OCI-LY7 (cell line): ENCODE results near the gene LZTR1. TPM values are rescaled to one million over a fixed set of nuclear protein-coding genes. Genes with fewer than 3 reads are reported as not detected.
"Not testable (repeated sequence)": the region's sequence is repeated elsewhere in the genome, so short reads cannot be mapped to it uniquely, and the experiment has no call there.

Experiments
- BruUV-seq: library from RNA; stranded (reverse); fragments of 400-500 nt; replicated peaks from 2 replicates; lab custom pipeline; 2021; lab: Mats Ljungman, UMichigan
- CTCF ChIA-PET: fragments of 300-600 bp; sonication (Branson Sonifier 250); formaldehyde crosslinking; loops from one replicate; lab custom pipeline; 2022; ENCODE audit warnings: antibody characterized with exemption; ENCODE audit not compliant: unreplicated experiment; lab: Charles Lee
- POLR2A ChIA-PET: fragments of 300-600 bp; sonication (Branson Sonifier 250); formaldehyde crosslinking; loops from one replicate; lab custom pipeline; 2022; ENCODE audit warnings: antibody characterized with exemption; lab: Charles Lee
- DNase-seq: peaks from one replicate; pipeline ENCODE4 v3.0.0-alpha.2; 2015; ENCODE audit warnings: low spot score
- H2AFZ ChIP-seq: fragments of 200-600 bp; sonication (generic), shearing (Covaris generic); 2 replicates; pipeline ENCODE4 v1.6.1; 2014; ENCODE audit warnings: mild to moderate bottlenecking, antibody characterized with exemption, low read length, moderate library complexity
- H3K27ac ChIP-seq: fragments of 200-600 bp; sonication (generic); 2 replicates; pipeline ENCODE4 v1.5.1; 2014; ENCODE audit warnings: mixed run types, low read depth, mild to moderate bottlenecking, moderate library complexity, low read length, inconsistent platforms; ENCODE audit not compliant: poor library complexity, severe bottlenecking
- H3K36me3 ChIP-seq: fragments of 200-600 bp; sonication (generic); 2 replicates; pipeline ENCODE4 v1.6.1; 2014; ENCODE audit warnings: mild to moderate bottlenecking, antibody characterized with exemption, low read length, moderate library complexity, mixed read lengths; ENCODE audit not compliant: insufficient read depth
- H3K4me1 ChIP-seq: fragments of 200-600 bp; sonication (generic); 2 replicates; pipeline ENCODE4 v1.5.1; 2014; ENCODE audit warnings: mild to moderate bottlenecking, low read length; ENCODE audit not compliant: insufficient read depth, poor library complexity, severe bottlenecking
- H3K4me2 ChIP-seq: fragments of 200-600 bp; sonication (generic); 2 replicates; pipeline ENCODE4 v1.6.1; 2014; ENCODE audit warnings: mild to moderate bottlenecking, low read length
- H3K4me3 ChIP-seq: fragments of 200-600 bp; sonication (generic); 2 replicates; pipeline ENCODE4 v1.5.1; 2014; ENCODE audit warnings: mild to moderate bottlenecking, low read depth, low read length; ENCODE audit not compliant: poor library complexity, severe bottlenecking
- H3K79me2 ChIP-seq: fragments of 200-600 bp; sonication (generic); 2 replicates; pipeline ENCODE4 v1.6.1; 2016; ENCODE audit warnings: low read depth, mild to moderate bottlenecking, low read length, moderate library complexity, mixed read lengths; ENCODE audit not compliant: insufficient read depth
- H3K9me2 ChIP-seq: fragments of 200-600 bp; sonication (generic); 2 replicates; pipeline ENCODE4 v1.6.1; 2016; ENCODE audit warnings: mild to moderate bottlenecking, low read length, mixed read lengths; ENCODE audit not compliant: insufficient read depth
- H3K9me3 ChIP-seq: fragments of 200-600 bp; sonication (generic); 2 replicates; pipeline ENCODE4 v1.6.1; 2014; ENCODE audit warnings: mild to moderate bottlenecking, mixed run types, low read length, mixed read lengths
- H4K20me1 ChIP-seq: fragments of 200-600 bp; sonication (generic); 2 replicates; pipeline ENCODE4 v1.6.1; 2014; ENCODE audit warnings: mild to moderate bottlenecking, antibody characterized with exemption, low read length, moderate library complexity, mixed read lengths; ENCODE audit not compliant: insufficient read depth
- CTCF ChIP-seq: fragments of 200-600 bp; sonication (generic); conservative IDR thresholded peaks from 2 replicates; pipeline ENCODE4 v1.5.1; 2014; ENCODE audit warnings: mild to moderate bottlenecking, antibody characterized with exemption, low read length, moderate library complexity, mixed read lengths
- EZH2phosphoT487 ChIP-seq: fragments of 200-600 bp; sonication (generic); IDR thresholded peaks from 2 replicates; pipeline ENCODE4 v1.6.1; 2018; ENCODE audit warnings: low read depth, borderline replicate concordance, mild to moderate bottlenecking, mixed run types, antibody characterized with exemption, low read length, moderate library complexity, mixed read lengths
- intact Hi-C: fragments of 100-400 bp; cut with micrococcal nuclease; formaldehyde crosslinking; loops from one replicate; pipeline ENCODE4 v1.10.0; 2022; ENCODE audit not compliant: unreplicated experiment
- total RNA-seq, 2 experiments: library from RNA; depleted of rRNA in 1 of 2; stranded (reverse); fragments of >200 nt in 1 of 2; shearing (Covaris generic) in 1 of 2; gene quantifications; 2 replicates each; pipeline ENCODE4 v1.2.3, GENCODE V29; 2014 to 2022

The LZTR1 gene
- total RNA-seq, 2 experiments from 2014 or later: 46.8 to 61.8 TPM

DNA sequence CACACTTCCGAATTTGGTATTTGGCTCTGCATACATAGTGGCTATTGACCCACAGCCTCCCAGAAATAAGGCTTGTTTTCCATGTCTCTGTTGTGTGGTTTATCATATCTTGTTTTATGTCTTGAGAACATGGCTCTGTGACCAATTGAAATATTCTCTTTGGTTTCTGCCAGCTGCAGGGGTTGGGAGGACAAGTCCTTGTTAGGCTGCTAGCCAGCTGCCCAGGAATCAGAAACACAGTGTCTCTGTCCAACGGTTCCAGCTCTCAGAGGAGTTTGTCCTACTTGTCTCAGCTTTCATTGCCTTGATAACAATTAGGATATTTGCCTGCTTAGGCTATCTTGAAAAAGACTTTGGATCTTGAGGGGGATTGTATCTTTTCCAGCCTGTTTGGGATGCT lies 56.3 kb downstream of the LZTR1 start:
- H3K27ac ChIP-seq: no peak overlapping the region
- TF ChIP-seq CTCF (no peak), EZH2phosphoT487 (no peak)
- CTCF ChIA-PET: no interaction called here
- no peak for DNase-seq
- H4K20me1 ChIP-seq: no peaks in the 10 kb centered on the region
- POLR2A ChIA-PET: no interaction called here
- H3K79me2 ChIP-seq: no peaks in the 10 kb centered on the region
- no TSS peak for BruUV-seq
- H3K4me1 ChIP-seq: peaks cover 5% of the 10 kb centered on the region
- no peak overlapping the region for H3K4me2 ChIP-seq
- H3K9me3 ChIP-seq: no peaks in the 10 kb centered on the region
- H3K9me2 ChIP-seq: no peaks in the 10 kb centered on the region
- H3K36me3 ChIP-seq: no peaks in the 10 kb centered on the region
- intact Hi-C loops: no loop called here
- H3K4me3 ChIP-seq: no peak overlapping the region
- H2AFZ ChIP-seq: no peak overlapping the region

DNA sequence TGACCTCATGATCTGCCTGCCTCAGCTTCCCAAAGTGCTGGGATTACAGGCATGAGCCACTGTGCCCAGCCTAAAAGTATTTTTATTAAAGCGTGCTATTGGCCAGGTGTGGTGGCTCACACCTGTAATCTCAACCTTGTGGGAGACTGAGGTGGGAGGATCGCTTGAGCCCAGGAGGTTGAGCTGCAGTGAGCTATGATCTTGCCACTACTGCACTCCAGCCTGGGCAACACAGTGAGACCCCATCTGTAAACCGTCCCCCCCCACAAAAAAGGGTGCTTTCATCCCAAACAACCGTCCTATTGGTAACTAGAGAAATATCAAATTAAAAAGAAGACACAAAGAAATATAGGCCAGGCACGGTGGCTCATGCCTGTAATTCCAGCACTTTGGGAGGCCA lies 57.1 kb downstream of the LZTR1 start:
- intact Hi-C loops, H3K4me1 ChIP-seq, DNase-seq, CTCF ChIA-PET, POLR2A ChIA-PET, H3K27ac ChIP-seq, H3K79me2 ChIP-seq, BruUV-seq, H4K20me1 ChIP-seq, H3K4me3 ChIP-seq, H3K9me3 ChIP-seq, H3K36me3 ChIP-seq, H2AFZ ChIP-seq, H3K4me2 ChIP-seq, H3K9me2 ChIP-seq: not testable (repeated sequence)

- H3K79me2 ChIP-seq: no peaks in the 10 kb centered on the region
- no peak for TF ChIP-seq EZH2phosphoT487
- no peak for TF ChIP-seq CTCF
- H4K20me1 ChIP-seq: no peaks in the 10 kb centered on the region
- no peak overlapping the region for H3K4me3 ChIP-seq
- peaks cover 5% of the 10 kb centered on the region for H3K4me1 ChIP-seq
- CTCF ChIA-PET: no interaction called here
- H3K9me3 ChIP-seq: no peaks in the 10 kb centered on the region
- H3K36me3 ChIP-seq: no peaks in the 10 kb centered on the region
- no TSS peak for BruUV-seq
- no peak for DNase-seq
- H3K4me2 ChIP-seq: no peak overlapping the region
- POLR2A ChIA-PET: no interaction called here
- H3K9me2 ChIP-seq: no peaks in the 10 kb centered on the region
- no peak overlapping the region for H2AFZ ChIP-seq
- no peak overlapping the region for H3K27ac ChIP-seq
- intact Hi-C loops: no loop called here
These were observed 59.8 kb downstream of the LZTR1 start for GRCh38 chr22:21041937-21042336.
